Activated CD4-positive, alpha-beta T cell treated with anti-CD3 and anti-CD28 coated beads, Interleukin-2, amount 50 U/mL, for 24 hours (primary cell): ENCODE results near the gene MBTD1.
A peak's percentile ranks its signal among the peaks of the same experiment; 100 is the strongest.
"Not testable (repeated sequence)": the region's sequence is repeated elsewhere in the genome, so short reads cannot be mapped to it uniquely, and the experiment has no call there.

Source experiments
- DNase-seq, 2 donors: peaks; one replicate each; pipeline ENCODE4 v3.0.0-alpha.2; 2020; ENCODE audit warnings: low read depth in 1 of 2, low spot score in 1 of 2

MBTD1 gene

DNA sequence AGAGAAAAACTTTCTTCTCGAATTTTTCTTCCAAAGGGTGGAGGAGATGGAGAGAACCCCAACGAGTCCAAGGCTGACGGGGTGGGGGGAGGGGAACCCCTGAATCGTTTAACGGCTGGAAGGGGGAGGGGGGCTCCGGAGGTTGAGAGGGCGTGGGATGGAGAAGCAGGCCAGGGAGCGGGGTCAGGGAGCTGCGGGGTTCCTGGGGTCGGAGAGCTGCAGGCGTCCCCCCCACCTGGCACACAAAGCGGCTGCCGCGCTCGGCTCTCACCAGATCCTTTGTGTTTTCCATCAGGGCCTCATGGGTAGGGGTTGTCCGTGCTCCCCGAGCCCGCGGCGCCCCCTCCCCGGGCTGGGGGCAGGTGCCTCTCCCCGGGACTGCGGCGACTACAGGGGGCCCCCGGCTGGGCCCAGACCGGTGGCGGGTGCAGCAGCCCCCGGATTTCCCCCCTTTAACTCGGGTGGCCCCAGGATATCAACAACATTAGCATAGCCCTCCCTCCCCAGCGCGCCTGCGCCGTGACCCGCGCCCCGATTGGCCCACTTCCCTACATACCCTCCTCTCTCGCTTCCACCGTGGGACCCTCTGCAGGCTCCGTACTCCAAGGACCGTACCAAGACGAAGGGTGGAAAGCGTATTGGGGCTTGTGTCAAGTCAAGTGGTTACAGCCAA is at the start of gene MBTD1:
MBTD1 (minus strand) TSS at position 486 of the 673 bp plus-strand sequence. CDS start 34,888 bp downstream, outside the sequence.
- DNase-seq: peak; percentile 82 to 91

DNA sequence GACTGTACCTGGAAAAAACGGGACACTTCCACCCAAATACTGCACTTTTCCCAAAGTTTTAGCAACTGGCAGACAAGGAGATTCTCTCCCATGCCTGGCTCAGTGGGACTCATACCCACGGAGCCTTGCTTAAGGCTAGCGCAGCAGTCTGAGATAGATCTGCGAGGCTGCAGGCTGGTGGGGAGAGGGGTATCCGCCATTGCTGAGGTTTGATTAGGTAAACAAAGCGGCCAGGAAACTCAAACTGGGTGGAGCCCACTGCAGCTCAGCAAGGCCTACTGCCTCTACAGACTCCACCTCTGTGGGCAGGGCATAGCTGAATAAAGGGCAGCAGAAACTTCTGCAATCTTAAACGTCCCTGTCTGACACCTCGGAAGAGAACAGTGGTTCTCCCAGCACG is 45.3 kb upstream of the MBTD1 start:
- DNase-seq: no peak

DNA sequence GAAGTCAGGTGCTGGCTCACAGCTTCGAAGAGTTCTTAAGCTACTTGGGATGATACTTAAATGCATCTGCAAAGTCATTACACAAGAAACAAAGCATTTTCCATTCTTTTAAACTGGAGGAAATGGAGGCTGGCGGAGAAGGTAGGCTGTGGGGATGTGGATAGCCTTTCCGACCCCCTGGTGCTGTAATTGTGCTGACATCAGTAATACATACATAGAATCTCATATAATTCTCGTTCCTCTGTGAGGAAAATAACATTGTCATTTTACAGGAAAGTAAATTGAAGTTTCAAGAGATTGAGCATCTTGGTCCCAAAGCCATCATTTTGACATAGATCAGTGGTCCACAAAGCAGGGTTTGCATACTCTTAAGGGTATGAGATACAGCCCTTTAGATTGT is 40.0 kb upstream of the MBTD1 start:
- DNase-seq: no peak

DNA sequence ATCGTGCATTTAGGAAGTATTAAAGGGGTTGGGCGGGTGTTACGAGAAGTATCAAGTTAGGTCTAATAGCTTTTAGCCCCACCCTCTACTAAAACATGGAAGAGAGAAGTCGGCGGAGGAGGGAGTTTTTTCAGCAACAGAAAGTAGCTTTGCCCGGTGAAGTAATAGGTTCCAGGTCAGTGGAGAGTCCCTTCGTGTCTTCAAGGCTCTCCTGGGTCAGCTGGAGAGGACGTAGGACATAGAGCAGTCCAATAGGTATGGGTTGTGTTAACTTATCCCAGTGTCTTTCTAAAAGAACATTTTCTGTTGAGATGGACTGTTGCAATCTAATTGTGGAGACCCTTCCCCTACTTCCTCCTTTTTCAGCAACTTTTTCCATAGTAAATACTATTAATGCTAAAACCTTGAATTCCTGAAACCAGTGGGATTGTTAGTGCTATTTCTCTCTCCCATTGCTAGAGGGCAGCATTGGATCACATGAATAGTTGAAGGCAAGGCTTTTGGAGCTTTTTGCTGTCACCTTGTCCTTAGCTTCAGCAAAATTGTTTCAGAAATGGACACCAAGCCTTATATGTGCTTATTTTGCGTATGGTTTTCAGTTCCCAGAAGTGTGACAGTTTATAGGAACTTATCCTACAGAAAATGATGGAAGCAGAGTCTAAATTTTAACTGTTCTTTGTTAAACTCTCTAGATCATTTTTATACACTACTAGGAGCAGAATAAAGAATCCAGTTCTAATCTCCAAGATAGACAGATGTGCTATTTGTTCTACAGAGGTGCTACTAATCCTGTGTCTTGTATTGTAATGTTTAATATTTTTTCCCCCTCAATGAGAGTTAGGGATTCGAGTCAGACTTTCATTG is 38.9 kb upstream of the MBTD1 start:
- no peak for DNase-seq

DNA sequence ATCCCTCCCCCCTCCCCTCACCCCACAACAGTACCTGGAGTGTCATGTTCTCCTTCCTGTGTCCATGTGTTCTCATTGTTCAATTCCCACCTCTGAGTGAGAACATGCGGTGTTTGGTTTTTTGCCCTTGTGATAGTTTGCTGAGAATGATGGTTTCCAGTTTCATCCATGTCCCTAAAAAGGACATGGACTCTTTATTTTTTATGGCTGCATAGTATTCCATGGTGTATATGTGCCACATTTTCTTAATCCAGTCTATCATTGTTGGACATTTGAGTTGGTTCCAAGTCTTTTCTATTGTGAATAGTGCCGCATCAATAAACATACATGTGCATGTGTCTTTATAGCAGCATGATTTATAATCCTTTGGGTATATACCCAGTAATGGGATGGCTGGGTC is 34.5 kb upstream of the MBTD1 start:
- not testable (repeated sequence) for DNase-seq

DNA sequence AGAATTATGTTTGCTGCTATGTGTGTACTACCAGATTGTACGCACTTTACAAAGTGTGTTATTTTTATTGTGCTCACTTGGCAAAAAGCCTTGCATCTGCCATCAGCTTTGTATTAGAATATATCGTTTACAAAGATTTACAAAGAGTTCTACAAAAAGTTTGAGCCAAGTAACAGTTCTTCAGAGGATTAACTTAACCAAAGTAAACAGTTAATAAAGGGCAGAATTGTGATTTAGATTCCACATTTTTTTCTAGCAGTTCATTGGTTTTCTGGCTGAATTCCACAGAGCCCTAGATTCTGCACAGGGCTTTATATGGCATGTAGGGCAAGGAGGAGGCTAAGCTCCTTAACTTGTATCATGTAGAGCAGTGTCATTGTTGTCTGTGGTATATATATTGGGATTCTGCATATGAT is 29.9 kb upstream of the MBTD1 start:
- DNase-seq: no peak

DNA sequence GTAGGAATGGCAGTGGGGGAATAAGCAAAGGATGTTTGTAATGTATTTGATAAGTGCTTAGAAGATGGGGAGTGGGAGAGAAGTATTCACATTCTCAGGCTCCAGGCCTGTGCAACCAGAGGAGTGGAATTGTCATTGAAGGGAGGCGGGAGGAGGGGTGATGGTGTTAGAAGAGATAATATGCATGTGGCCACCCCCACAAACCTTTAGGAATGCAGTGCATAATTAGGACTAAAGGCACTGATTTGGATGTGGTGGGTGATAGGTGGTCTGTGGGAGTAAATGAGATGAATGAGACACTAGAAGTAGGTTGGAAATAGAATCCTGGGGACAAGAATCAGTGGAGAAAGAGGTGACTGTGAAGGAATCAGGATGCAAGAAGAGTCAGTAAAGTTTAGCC is 27.6 kb upstream of the MBTD1 start:
- DNase-seq: no peak

DNA sequence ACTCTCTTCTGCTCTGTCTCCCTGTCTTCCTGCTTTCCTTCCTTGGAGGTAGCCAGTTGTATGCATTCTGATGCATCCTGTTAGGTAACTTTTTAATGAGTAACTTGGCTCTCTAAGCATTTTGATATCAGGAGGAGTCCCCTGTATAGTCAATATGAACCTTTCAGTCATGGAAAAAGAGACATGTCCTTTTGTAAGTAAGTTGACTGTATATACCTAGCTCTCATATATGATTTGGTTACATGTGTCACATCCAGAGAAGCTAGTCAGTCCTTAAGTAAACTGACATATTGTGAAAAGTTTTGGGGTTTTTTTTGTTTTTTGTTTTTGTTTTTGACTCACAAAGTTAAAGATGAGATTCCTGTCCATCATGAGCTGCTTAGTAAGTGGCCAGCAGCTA is 19.3 kb upstream of the MBTD1 start:
- no peak for DNase-seq

DNA sequence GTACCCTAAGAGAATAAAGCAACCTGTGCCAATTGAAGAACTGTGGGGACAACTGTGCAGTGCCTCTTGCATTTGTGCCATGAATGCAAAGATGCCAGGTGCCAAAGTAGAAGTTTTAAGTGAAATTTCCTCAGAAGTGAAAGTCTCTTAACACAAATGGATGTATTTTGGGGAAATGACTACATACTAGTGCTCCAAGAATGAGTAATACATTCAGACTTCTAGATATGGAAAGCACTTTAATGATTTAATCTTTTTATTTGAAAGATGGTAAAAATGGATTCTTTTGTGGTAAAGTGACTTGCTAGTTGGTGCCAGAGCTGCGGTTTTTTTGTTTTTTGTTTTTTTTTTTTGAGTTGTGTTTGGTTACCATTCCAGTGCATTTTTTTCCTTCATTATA is 15.5 kb upstream of the MBTD1 start:
- DNase-seq: no peak

DNA sequence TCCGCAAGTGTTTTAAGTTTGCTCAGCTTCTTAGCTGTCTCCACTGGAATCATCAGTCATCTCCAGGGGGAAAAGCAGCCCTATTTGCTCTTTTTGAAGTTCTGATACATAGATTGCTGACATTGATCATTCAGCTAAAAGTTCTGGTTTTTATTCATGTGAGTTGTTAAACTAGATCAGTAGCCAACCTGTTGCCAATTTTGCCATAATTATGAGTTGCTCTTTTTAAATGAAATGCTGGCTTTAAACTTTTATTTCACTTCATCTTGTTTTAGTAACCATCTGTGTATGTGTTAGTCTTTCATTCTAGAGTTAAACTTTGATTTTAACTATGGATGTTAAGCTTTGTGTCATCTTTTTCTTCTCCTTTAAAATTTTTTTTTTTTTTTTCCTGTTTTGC is 13.0 kb upstream of the MBTD1 start:
- DNase-seq: no peak

DNA sequence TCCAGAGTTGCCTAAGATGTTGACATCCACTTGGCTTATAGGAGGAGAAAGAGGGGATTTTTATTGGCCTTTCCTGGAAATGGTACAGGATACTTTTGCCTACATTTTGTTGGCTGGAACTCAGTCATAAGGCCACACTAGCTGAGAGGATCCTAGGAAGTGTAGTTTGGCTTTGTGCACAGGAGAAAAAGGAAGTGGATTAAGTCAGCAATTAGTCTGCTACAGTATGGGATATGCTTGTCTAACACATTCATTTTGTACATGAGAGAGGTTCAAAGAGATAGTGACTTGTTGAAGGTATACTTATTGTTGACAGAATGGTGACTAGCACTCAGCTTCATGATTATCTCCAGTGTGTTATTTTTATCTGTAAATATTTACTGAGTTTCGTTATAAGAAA is 10.8 kb upstream of the MBTD1 start:
- no peak for DNase-seq

DNA sequence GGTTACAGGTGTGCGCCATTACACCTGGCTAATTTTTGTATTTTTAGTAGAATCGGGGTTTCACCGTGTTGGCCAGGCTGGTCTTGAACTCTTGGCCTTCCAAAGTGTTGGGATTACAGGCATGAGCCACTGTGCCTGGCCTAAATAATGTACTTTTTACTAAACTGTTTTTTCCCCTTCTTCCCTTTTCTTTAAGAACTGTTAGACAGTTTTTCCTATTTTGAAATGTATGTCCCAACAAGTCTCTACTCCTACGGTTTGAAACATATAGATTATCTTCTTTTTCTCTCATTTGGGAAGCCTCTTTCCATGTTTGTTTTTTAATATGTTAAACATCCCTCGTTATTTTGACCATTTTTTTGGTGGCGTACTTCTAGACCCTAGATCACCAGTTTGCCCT is 10.1 kb upstream of the MBTD1 start:
- DNase-seq: no peak

DNA sequence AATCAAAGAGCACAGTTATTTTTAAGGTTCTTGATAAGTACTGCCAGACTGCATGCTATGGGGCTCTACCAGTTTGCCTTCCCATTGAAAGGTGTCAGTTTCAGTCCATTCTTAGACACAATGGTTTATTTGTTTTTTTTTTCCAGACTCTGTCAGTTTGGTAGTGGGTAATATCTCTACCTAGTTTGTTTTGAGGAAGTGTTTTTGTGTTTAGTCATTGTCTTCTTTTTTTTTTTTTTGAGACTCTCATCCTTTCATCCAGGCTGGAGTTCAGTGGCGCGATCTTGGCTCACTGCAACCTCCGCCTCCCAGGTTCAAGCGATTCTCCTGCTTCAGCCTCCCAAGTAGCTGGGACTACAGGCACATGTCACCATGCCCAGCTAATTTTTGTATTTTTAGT is 4.6 kb upstream of the MBTD1 start:
- not testable (repeated sequence) for DNase-seq

DNA sequence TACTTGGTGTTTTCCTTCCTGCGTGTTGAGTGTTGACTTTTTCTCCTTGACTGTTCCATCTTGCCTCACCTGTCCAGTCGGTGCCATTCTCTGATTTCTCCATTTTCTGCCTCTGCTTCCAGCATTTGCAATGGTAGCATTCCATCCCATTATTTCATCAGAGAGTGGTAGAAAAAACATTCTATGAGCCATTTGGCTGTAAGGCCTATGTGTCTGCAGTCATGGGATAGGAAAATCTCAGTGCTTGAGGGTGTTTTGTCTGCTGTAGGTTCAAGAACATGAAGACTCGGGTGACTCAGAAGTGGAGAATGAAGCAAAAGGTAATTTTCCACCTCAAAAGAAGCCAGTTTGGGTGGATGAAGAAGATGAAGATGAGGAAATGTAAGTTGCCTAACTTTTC is 3.2 kb upstream of the MBTD1 start:
- DNase-seq: no peak

DNA sequence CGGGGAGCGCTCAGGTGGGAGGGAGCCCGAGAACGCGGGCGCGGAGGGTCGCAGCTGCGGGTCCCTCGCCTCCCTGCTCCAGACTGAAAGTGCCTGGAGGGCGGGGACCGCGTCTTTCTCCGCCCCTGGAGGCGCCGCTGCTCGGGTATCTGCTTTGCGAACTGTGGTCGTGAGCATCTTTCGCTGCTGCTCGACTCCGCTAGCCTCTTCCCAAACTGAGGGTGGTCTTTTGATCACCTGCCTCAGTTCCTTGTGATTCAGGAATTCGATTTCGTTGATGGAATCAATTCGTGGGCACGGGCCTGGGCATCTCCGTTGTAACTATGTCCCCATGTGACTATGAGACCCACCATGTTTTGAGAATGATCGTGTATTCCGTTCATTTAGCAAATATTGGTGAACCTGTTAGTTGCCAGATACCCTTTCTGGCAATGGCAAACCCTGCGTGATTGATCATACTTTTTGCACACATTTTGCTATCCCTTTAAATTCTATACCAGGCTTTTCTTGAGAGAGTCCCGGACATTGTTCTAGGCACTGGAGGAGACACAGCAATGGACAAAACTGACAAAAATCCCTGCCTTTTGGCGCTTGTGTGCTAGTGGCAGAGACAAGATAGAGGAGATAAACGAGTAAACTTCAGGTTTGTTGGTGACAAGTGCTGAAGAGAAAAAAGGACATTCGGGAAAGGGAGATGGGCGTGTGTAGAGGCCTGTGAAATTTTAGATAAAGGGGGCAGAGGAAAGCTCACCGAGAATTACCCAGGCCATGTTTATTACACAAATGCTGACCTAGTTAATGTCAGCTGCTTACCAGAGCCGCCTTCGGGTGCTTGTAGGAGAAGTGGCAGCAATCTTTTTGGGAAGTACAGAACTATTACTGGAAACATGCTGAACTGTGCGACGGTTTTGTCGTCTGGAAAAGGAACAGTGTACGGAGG is 1.4 kb upstream of the MBTD1 start:
- no peak for DNase-seq

DNA sequence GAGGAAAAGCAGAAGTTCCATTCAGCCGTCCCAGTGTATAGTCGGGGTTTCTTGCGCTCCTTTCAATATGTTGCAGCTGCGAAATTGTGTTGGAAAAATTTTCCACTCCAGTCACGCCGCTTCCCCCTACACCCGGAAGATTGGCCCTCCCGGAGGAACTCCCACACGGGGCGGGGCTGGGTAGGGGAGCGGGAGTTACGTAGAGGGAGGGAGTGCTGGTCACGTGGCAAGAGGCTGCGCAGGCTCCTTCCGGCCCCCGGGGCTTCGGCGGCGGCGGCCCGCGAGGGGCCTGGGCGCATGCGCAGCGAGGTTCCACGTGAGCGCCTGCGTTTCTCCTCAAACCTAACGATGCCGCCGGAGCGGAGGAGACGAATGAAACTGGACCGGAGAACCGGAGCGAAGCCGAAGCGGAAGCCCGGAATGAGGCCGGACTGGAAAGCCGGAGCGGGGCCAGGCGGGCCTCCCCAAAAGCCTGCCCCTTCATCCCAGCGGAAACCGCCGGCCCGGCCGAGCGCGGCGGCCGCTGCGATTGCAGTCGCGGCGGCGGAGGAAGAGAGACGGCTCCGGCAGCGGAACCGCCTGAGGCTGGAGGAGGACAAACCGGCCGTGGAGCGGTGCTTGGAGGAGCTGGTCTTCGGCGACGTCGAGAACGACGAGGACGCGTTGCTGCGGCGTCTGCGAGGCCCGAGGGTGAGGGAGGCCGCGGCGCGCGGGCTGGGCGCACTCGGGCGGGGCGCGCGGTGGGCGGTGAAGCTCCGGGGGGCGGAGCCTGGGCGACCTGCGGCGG is 581 bp upstream of the MBTD1 start, which contains the start of gene UTP18:
UTP18 (plus strand) TSS at position 310 of the 787 bp plus-strand sequence; CDS start at position 349, 39 bp downstream.
- DNase-seq: peak; percentile 85 to 93

DNA sequence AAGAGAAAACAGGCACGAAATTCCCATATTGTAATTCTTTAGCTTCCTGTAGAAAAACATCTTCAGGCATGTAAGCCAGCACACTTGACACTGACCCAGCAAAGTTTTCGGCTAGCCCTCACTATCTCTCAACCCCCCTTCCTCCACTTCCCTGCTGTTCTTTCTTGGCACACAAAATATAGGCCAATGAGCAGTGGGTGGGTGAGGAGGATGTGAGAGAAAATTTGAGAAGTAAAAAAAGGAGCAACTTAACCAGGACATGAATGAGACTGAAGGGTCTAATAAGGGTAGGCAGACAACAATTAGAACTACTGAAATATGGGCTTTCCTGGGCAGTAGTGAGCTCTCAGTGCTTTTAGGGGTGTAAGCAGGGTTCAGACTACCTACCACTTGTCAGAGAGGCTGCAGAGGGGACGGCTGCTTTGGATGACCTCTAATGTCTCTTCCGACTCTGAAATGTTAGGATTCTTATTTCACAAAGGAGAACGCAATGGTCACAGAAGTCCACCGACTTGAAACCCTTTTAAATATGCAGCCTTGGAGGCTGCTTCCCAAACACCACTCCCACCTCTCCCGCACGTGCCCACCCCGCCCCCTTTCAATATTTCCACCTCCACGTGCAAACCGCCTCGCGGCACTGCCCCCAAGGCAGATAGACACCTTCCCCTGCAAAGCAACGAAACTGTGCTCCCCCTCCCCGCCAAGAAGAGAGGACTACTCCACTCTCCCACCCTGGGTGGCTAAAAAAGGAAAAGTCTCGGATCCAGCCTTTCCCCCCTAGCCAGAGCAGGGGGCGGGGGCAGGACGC is 889 bp downstream of the MBTD1 start:
- no peak for DNase-seq

DNA sequence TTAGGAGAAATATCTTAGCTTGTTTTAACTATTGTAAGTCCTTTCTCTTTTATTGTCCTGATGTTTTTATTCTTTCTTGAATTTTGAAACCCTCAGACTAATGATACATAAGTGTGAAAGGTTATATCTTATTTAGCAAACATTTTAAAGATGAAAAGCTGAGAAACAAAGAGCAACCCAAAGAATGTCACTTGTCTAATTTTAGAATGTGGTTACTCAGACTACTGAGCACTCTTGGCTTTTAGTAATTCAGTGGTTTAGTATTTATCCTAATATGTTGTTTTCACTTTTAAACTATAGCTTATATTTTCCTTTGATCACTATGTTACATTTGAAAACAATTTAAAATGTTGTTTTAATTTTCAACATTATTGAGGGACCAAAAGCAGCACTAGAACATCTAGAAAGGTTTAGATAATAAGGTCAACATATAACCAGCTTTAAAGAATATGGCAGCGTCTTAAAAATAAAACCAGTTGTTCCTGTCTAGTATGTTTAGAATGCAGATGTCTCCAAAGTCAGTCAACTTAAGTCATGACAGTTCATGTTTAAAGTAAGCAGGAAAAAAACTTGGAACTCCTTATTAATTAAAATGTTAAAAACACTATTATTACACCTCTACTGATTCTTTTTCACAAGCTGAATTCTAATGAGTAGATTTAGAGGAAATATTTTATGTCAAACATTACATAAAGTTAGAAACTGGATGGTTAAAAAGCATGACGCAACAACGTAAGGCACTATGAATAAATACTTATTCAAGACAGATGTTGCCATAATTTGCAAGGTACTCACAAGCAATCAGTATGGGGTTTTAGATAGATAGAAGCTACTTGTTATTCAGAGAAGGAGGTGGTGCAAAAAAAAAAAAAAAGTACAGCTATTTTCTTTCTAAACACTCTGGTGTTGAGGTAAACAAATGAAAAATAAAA is 2.4 kb downstream of the MBTD1 start:
- DNase-seq: no peak

DNA sequence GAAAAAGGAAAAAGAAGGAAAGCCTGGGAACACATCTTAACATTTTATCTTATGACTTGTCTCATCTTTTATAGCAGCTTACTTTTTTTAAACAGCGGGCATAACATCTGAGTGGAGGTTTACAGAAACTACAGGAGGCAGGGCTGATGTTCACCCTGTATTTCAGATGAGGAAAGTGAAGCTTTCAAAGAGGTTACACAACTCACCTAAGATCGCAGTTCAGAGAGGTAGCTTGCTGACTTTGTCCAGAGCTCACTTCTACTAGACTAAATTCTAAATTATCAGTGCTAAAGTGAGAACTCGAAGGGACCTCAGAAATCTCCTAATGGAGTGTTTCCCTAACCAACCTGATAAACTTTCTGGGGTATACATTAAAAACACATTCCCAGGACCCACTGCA is 3.7 kb downstream of the MBTD1 start:
- no peak for DNase-seq
